GM21515 (cell line): Measurements from ENCODE around the gene HIP1R.
A peak's percentile ranks its signal among the peaks of the same experiment; 100 is the strongest.
"Not testable (repeated sequence)": the region's sequence is repeated elsewhere in the genome, so short reads cannot be mapped to it uniquely, and the experiment has no call there.

Experiments used
- ATAC-seq: cut with Tn5 transposase; IDR thresholded peaks from one replicate; pipeline ENCODE4 v1.9.1; 2021; ENCODE audit not compliant: unreplicated experiment

Gene HIP1R

GRCh38 chr12:122872815-122873361, 37.6 kb downstream of the HIP1R start:
- ATAC-seq: no peak

DNA sequence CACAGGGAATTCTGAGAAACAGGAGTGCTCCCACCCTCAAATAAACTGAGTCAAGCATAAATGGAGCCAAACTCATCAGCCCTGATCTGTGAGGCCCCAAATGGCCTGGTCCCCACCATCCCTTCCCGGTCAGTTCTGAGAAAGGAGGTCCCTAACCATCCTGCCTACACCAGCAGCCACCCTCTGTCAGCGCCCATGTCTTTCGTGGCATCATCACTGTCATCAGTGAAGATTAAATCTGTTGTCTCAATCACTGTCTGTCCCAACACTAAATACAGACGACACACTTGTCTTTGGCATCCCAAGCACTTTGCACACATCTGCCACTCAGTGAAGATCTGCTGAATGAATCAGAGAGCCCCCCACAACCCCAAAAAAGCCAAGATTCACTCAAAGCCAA, 38.3 kb downstream of the HIP1R start:
- no peak for ATAC-seq

DNA sequence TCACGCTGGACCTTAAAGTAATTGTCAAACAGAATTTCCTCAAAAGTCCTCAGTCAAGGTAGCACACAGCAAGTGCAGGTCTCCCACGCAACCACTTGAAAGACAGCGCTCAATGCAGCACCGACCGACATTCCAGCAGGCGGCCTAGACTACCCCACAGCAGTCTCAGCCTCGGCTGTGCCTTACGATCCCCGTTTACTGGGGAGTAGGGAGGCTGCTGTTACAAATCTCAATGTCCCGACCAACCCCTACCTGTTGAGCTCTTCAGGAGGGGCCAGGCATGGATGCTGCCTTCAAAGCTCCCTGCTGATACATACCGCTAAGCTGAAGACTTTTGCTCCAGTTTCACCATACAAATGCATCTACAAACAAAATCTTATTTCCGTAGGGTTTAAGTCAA, 38.8 kb downstream of the HIP1R start:
- ATAC-seq: no peak

DNA sequence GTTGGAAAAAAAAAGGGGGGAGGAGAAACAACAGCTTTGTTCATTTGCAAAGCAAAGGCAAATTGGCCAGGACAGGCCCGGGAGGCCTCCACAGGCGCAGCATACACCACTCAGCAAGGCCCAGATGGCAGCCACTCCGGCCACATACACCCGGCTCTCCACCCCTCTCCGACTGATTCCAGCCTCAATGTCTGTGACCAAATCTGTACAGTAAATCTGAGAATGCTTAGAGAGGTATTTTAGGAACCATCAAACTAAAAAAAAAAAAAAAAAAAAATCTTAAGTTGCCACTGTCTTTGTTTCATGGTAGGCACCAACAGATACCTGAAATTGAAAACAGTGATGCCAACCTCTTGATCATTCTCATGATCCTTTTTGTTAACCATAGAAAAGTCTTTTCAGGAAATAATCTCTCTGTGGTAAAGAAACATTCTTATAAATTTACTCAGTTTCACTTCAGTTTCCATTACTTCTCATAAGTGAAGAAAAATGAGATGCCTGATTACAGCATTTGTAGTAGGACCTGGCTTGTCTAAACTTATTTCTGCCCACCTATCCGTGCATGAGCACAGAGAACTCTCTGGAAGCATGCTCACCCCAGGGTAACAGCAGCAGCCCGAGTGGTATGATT, 40.4 kb downstream of the HIP1R start:
- ATAC-seq: peak; percentile 54

DNA sequence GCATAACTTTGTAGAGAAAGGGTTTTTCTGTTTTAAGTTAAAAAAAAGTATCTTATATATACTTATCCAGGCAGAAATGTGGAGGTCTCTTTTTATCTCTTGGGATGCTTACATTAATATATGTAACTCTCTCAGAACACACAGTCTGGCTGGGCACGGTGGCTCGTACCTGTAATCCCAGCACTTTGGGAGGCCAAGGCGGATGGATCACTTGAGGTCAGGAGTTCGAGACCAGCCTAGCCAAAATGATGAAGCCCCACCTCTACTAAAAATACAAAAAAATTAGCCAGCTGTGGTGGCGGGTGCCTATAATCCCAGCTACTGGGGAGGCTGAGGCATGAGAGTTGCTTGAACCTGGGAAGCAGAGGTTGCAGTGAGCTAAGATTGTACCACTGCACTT, 41.0 kb downstream of the HIP1R start:
- ATAC-seq: not testable (repeated sequence)

DNA sequence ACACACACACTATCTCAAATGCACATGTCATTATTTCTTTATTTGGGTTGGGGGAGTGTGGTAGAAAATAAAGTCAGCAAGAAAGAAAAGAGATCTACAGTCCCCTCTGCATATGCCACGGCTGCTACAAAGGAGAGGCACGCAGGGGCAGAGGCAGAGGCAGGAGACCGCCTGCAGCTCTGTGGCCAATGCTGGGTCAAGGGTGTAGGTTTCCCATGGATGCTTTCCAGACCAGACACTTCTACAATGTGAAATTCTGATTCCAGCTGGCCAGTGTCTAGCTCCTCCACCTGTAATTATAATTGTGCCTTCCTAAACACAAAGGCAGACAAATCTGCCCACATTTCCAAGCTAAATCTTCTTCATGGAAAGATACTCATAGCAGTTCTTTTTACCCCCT, 41.5 kb downstream of the HIP1R start:
- no peak for ATAC-seq

GRCh38 chr12:122878780-122879612, 43.7 kb downstream of the HIP1R start:
- no peak for ATAC-seq

DNA sequence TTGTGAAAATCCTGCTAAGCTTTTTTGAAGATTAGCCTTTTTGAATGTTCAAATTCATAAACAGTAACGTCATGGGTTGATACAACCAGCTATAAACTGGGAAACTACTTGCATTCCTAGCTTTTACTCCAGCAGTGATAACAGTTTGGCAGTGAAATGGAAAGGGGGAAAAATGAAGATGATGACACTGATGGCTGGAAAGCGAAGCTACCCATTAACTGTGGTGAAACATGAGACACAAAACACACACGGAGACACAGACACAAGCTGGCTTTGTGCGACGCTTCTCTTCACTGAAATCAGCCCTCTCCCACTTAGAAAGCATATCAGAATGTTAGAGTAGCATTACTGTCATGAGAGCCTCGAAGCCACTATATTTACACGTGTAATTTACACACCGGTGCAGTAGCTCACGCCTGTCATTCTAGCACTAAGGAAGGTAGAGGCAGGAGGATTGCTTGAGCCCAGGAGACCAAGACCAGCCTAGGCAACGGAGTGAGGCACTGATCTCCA, 45.0 kb downstream of the HIP1R start:
- ATAC-seq: no peak

DNA sequence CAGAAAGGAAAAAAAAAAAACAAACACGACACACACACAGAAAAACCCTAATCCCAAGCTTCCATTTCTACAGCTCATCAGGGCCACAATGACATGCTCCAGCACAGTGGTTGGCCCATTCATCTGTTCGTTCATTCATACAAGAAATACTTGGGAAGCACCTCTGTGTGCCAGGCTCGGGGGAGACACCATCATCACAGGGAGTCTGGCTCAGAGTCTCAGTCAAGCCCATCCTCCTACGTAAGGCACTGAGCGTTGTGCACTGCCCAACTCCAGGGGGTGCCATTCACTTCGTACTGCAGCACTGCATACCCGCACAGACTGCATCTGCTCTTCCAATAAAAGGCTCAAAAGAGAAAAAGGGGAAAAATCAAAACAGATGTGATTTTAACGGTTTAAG, 45.4 kb downstream of the HIP1R start:
- no peak for ATAC-seq

GRCh38 chr12:122882908-122883558, 47.8 kb downstream of the HIP1R start:
- no peak for ATAC-seq

GRCh38 chr12:122884091-122884826, 49.0 kb downstream of the HIP1R start:
- ATAC-seq: no peak

- ATAC-seq: no peak
These were observed 49.6 kb downstream of the HIP1R start for GRCh38 chr12:122884860-122885259.

- ATAC-seq: no peak
These were observed 50.9 kb downstream of the HIP1R start for GRCh38 chr12:122886161-122886560.

DNA sequence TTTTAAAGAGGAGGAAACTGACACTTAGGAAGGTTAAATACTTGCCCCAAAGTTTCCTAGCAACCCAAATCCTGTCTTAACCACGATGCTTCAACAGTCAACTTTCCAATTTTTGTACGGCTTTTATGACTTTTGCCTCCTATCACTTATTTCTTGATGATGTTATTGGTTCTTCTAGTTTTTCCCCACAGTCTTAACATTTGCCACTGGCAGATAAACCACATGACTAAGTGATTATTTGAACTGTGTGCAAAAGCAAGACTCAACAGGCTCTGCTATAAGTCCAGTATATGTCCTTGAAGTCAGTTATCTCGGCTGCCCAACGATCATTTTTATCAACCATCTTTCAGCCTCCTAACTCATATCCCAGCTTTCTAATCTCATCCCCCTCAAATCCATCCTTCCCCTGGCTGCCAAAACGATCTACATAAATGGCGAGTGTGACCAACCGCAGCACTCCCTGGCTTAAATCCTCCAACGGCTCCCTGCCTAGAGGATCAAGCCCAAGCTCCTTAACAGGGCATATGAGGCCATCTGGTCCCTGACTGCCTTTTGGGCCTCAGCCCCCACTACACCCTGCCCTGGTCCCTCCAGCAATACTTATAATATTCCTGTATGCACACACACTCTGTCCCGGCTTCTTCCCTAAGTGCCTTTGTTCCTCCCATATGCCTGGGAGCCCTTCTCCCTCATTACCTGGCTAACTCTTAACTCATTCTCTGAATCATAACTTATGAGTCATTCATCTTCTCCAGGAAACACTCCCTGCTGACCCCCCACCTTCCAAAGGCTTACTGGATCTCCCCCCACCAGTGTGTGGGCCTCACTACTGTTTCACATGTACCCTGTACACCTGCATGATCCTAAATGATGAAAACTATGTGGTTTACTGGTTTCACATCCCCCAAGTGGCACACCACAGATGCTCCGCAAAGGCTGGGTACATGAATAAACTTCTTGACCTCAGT, 51.9 kb downstream of the HIP1R start:
- ATAC-seq: peak; percentile 76

GRCh38 chr12:122887819-122888212, 52.6 kb downstream of the HIP1R start:
- ATAC-seq: peak; percentile 27

GRCh38 chr12:122888232-122888752, 53.0 kb downstream of the HIP1R start:
- ATAC-seq: peak; percentile 38

DNA sequence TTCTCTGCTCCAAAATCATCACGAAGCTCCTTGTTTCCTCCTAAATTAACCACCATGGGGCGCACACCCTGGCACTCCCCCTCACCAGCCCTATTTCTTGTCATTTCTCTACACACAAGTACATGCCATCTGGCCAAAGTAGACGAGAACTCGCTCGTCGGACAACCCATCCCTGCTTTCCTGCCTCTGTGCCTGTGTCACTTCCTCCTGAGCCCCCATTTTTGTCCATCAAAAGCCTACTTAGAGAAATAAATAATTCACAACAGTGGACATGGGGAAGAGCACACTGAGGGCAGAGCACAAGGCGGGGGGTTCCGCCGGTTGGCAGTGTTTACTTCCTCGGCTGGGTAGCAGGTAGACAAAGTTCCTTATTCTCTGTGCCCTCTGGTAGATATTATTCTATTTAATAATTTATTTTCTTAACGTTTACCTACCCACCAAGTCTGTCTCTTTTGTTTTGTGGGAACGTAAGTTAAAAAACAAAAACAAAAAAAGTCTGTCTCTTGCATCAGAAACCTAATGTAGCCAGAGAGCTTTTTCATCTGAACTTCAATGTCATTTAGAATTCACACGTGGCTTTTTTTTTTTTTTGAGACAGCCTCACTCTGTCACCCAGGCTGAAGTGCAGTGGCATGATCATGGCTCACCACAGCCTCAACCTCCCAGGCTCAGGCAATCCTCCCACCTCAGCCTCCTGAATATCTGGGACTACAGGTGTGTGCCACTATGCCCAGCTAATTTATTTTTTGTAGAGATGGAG, 54.7 kb downstream of the HIP1R start:
- ATAC-seq: no peak

- no peak for ATAC-seq
These were observed 56.6 kb downstream of the HIP1R start for GRCh38 chr12:122891661-122892525.
